HG03066 (cell line): ENCODE measurements around the gene SSBP2.
"Not testable (repeated sequence)": the region's sequence is repeated elsewhere in the genome, so short reads cannot be mapped to it uniquely, and the experiment has no call there.

Experiments
- ATAC-seq: cut with Tn5 transposase; IDR thresholded peaks from one replicate; pipeline ENCODE4 v1.9.1; 2021; ENCODE audit warnings: low read depth; ENCODE audit not compliant: unreplicated experiment

The SSBP2 gene

DNA sequence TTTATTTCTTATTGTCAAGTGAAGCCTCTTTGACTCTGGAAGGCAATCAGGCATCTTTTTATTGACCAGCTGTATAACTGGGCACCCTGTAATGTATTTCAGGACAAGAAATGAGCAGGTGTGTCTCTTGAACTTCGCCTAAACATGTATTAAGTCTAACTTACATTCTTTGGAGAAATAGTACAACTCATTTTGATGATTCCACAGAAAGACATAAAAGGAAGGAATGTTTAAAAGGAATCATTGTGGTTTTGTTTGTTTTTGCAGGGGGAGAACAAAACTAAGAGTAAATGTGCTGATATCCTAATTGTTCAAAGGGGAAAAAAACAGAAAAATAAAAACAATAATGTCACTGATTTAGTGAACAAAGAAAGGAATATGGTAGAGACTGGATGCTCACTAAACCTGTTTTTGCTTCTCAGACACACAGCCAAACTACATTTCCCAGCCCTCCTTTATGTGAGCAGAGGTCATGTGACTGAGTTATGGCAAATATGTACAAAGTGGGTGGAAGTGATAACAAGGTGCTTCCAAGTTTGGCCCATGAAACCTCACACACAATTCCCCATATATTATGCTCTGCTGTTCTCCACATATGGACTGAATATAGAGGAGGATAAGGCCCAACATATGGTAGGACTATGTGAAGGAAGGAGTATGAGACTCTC is 206.4 kb downstream of the SSBP2 start:
- no peak for ATAC-seq

DNA sequence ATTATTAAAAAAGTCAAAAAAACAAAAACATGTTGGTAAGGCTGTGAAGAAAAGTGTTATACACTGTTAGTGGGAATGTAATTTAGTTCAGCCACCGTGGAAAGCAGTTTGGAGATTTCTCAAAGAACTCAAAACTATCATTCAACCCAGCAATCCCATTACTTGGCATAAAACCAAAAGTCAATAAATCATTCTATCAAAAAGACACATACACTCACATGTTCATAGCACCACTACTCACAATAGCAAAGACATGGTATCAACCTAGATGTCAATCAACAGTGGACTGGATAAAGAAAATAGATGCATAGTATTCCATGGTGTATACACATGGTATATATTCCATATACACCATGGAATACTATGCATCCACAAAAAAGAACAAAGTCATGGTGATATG is 208.7 kb downstream of the SSBP2 start:
- no peak for ATAC-seq

- no peak for ATAC-seq
These were observed 212.9 kb downstream of the SSBP2 start for GRCh38 chr5:81537905-81538547.

- ATAC-seq: no peak
These were observed 216.5 kb downstream of the SSBP2 start for GRCh38 chr5:81534441-81534840.

DNA sequence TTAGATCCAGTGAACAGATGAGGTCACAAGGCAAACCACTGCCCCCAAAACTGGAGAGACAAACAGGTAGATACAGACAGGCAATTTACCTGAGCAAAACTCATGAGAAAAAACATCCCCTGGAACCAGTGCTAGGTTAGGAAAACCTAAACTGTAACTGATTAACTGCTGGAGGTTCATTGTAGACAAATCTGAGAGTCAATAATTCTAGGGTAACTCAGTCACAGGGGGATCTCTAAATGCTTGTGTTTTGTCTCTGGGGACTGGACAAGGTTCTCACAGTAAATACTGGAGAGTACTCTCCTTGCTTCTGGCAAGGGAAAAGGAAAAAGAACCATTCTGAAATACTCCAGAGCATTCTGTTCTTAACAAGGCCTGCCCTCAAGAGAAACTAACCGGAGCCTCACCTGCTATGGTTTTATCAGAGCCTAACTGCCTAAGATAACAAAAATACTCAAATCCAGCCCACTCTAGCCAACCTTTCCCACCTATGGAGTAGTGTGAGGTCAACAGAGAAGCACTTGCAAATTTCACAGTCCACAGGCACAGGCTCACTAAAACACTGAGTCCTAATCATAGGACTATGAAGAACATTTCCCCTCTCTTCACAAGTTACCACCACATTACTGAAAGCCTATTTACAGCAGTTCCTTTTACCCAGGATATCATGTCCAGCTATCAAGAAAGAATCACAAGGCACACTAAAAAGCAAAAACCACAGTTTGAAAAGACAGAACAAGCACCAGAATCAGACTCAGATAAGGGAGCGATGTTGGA is 217.1 kb downstream of the SSBP2 start:
- no peak for ATAC-seq

GRCh38 chr5:81530919-81531318 is 220.0 kb downstream of the SSBP2 start:
- no peak for ATAC-seq

GRCh38 chr5:81525690-81526089 is 225.2 kb downstream of the SSBP2 start:
- no peak for ATAC-seq

GRCh38 chr5:81524015-81524414 is 226.9 kb downstream of the SSBP2 start:
- no peak for ATAC-seq

- no peak for ATAC-seq
These were observed 228.3 kb downstream of the SSBP2 start for GRCh38 chr5:81522571-81522970.

DNA sequence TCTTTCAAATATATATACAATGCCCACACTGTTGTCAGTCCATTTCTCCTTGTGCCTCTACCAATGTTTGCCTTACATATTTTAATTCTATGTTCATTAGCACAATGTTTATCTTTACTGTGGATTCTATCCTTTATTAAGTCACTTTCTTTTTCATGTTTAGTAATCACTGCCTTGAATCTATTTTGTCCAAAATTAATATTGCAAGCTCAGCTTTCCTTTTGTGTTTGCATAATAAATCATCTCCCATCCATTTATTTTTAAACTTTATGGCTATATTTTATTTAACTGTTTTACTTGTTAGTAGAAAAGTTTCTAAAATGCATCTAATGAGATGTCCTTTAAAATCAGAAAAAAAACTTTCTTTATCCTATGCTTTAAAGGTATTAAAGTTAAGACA is 230.1 kb downstream of the SSBP2 start:
- ATAC-seq: no peak

DNA sequence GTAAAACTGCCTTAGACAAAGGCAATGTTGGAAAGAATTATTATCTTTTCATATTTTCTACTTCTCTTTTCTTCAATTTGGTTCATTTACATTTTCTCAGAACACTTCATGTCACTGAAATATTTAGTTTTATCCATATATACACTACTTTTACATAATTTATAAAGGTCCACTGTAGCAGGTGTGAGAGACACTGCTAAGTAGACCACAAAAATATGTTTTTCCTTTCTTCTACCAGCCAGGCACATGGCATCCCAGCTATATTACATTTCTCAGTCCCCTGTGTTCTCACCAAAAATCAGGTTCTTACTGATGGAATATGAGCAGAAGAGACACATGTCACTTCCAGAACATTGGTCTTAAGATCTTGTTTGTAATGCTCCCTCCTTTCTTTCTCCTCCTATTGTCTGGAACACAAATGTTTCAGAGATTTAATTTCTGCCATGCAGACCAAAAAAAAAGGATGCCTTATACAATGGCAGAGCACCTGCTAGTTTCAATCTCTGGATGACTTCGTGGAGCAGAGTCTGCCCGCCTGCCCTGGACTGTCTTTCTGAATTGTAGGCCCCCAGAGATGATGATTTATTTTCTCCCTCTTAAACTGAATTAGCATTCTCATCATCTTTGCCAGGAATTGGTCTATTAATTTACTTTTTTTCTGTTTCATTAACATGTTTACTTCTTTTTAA is 231.5 kb downstream of the SSBP2 start:
- ATAC-seq: no peak

DNA sequence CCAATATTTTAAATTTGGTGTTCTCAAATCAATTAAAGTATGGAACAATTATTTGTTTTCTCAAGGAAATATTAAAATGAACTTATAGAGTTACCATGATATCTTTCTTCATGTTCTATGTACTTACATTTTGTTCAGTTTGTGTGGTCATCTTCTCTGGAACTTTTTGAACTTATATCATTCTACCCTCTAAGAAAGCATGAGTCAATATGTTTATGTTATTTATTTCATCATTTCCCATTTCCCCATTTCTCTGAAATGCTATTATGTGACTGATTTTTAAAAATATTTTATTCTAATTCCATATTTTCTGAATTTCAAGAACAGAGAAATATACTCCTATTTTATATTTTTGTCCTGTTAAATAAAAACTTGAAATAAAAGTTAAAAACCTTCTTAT is 233.4 kb downstream of the SSBP2 start:
- no peak for ATAC-seq

GRCh38 chr5:81516091-81516490 is 234.8 kb downstream of the SSBP2 start:
- no peak for ATAC-seq

DNA sequence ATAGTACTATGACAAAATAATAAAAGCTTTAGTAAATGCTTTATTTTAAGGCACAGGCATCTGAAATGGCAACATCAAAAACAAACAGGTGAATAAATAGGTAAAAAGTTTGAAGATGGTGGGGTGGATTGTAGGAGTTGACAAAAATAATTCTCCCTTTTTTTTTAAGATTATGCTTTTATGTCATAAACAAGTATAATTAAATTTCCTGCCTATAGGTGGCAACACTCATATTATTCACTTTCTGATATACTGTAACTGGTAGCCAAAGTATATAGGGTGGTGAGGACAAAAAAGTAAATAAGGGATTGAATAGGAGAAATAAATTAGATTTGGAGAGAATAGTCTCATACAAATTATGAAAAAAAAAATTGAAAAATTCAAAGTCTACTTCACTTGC is 236.9 kb downstream of the SSBP2 start:
- no peak for ATAC-seq

DNA sequence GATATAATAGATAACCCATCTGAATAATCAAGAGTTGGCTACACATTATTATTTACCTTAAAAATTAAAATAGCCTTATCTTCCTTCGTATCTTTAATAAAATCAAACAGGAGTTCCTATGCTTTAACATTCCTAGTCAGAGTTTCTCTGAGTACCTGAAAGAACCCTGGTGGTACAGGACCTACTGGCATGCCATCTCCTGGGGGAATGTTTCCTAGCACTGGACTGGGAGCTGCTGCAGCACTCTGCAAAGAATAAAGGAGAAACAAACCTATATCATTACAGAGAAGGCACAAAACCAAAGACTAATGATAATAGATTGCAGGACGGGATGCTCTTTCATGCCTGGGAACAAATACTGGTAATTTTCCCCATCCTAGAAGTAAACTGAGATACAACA is 237.4 kb downstream of the SSBP2 start:
- ATAC-seq: no peak

GRCh38 chr5:81506900-81507588 is 243.9 kb downstream of the SSBP2 start:
- ATAC-seq: peak; percentile 99

- no peak for ATAC-seq
These were observed 244.5 kb downstream of the SSBP2 start for GRCh38 chr5:81506378-81506777.

DNA sequence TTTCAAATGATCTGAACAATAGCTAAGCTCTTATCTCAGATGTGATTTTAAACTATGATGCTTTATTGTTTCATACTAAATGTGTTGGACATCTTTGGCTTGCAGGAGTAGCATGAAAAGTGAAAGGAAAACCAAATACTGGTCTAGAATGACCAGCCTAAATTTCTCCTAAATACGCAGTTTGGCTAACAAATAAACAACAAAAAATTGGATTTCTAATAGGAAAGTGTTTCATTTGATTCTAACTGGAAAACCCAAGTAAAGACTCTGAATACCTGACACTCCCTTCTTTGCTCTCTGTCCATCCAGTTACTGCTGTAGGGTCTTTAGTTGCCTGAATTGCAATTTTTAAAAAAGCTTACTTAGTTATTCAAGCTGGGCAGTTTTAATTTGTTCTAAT is 245.2 kb downstream of the SSBP2 start:
- no peak for ATAC-seq

GRCh38 chr5:81503602-81504001 is 247.3 kb downstream of the SSBP2 start:
- not testable (repeated sequence) for ATAC-seq

DNA sequence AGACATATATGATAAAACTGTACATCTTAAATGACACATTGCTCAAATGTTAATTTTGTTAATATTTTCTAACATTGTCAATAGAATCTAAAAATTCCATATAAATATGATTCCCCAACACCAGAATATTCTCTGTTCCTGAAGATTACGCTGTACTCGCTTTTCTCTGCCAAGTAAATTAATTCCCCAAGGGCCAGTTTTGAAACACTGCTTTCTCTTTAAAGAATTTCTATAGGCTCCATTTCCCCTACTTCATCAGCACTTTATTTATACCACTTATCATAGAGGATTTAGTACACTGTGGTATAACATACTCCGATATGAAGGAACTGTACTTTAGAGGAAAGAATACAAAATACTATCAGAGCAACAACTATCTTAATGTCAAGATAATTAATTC is 255.6 kb downstream of the SSBP2 start:
- ATAC-seq: no peak

- no peak for ATAC-seq
These were observed 262.0 kb downstream of the SSBP2 start for GRCh38 chr5:81488862-81489261.
